ENCODE results near the gene SLCO3A1.
"Not testable (repeated sequence)": the region's sequence is repeated elsewhere in the genome, so short reads cannot be mapped to it uniquely, and the experiment has no call there.

Gene SLCO3A1

DNA sequence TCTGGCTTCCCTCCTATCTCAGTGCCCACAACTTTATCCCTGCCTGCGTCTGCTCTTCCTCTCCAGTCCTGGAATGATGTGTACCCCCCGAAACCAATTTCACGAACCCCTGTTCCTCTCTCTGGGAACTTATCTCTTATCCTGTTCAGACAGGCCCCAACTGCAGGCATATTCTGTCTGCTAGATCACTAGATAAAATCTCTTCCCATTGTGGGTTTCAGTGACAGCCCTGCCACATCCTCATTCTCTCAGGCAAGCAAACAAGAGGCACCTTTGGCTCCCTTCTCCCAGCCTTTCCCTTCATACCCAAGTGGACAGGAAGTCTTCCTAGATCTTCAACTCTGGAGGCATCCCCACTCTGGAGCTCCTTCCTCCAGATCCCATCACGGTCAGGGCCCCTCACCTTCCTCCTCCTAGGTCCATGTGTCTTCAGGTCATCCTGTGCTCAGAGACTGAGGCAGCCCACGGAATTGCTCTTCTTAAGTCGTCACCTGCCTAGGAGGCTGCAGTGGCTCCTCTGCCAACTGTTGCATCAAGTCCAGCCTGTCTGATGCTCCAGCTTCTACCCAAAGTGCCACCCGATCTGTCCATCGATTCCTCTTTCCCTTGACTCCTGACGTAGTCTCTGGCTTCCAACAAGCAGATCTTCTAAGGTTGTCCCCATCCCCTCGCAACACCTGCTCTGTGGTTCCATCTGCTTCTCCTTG lies 190.8 kb downstream of the SLCO3A1 start:
- no peak for DNase-seq

DNA sequence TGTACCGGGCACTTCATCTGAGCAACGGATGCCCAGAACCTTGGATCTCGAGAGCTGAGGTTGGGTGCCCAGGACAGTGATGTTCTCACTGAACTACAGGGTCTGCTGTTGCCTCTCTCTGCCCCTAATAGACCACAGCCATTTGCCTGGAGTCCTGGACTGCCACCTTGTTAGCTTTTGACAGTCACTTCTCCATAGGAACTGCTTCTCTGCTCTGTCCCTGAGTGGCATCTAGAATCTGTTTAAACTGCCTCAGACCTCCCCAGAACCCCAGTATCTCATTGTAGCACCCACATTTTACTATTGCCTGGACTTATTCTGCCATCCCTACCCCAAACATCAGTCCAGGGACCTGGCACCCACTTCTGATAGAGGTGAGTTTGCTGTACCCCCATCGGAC lies 194.4 kb downstream of the SLCO3A1 start:
- no peak for DNase-seq

DNA sequence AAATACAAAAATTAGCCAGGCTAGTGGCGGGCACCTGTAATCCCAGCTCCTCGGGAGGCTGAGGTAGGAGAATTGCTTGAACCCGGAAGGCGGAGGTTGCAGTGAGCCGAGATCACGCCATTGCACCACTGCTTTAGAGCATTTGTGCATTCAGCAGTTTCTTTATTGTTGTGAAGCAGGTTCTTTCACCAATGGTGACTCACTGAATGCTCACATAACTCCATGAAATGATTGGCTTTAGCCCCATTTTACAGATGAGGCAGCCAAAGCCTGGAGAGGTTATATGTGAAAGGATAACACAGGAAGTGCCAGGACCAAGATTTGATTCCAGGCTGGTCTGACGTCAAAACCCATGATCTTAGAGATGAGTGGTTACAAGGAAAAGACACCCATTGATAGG lies 195.2 kb downstream of the SLCO3A1 start:
- no peak for DNase-seq

DNA sequence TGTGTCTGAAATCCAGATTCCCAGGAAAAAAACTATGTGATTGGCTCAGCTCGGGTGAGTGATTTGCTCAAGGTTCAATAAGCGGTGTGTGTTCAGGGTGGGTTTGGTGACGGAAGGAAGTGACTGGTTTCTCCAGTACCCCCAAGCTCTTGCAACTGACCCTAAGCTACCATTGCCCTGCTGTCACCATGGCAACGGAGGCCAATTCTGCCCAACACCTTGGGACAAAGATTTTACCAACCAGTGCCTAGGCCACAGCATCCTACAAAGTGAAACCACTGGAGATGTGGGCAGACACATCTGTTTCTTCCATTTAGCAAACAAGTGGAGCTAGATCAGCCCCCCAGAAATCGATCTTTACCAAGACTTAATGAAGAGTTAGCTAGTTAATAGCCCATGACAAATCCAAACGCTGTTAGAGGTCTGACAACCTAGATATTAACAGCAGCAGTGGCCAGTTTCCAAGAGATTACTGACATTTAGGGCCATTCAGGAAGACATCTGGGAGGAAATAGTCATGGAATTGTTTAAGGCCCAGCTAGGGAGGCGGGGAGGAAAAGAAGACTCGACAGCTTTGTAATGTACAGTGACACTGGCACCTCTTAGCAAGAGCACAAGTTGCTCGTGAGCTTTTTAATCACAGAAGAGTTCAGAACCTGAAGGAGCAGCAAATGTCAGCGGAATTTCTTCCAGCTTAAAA lies 195.9 kb downstream of the SLCO3A1 start:
- DNase-seq, result no peak

DNA sequence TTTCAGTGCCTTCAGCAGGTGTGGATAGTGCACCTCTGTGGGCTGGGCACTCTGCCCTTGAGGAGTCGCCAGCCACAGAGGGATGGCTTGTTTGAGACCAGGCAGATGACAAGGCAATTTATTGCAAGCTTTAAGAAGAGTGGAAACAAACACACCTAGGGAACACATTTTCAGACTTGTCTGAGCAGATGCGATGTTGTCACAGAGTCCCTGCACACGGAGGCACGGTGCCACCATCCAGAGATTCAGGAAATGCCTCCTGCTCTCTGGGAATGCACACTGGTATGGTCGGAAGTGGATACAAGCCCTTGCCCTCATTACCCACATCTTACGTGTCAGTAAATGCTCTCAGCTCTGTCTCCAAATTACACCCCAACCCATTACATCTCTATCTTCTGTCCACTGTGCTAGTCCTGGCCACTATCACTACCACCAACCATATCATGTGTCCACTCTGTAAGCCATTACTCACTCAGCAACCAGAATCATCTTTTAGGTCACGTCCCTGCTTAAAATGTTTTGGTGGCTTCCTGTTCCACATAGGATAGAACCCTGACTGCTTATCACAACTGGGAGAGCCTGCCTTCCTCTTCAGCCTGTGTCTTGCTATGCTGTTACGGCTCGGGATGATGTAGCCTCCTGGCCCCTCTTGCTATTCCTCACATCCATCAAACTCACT lies 196.9 kb downstream of the SLCO3A1 start:
- DNase-seq, result no peak

DNA sequence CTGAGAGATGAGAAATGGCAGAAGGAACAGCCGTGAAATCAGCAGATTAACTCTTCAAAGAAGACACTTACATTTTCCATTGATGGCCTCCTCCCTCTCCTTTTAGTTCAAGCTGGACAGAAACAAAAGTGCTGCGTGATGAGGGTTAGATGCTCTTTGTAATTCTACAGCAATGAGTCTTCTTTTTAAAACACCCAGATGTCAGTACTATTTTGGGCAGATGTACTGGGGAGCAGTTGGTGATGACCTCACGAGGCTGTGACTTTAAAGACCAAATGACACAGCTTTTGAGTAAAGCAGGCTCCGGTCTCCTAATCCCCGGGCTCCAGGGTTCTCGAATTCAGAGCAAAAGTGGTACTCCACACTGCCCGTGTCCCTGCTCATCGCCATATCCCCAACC lies 198.2 kb downstream of the SLCO3A1 start:
- no peak for DNase-seq

DNA sequence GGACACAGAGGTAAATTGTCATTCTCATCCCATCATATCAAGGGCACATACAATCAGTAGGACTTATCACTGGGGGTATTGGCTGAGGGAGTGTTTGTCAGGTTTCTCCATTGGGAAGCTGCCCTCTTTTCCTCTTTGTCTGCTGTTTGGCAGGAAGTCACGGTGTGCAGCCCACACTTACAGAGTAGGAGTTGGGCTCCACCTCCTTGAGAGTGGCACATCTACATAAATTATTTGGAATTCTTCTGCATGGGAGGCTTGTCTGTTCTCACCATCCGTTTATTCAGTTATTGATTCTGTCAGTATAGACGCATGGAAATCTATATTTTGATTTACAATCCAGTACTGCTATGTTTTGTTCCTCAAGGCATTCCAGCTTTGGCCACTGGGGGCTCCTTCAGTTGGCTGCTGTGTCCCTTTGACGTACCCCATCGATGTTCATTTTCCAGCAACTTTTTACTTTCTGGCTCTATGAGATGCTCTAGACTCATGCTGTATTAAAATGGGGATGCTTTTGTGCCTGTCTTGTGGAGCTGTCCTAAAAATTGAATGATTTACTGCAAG lies 200.3 kb downstream of the SLCO3A1 start:
- DNase-seq, result no peak

DNA sequence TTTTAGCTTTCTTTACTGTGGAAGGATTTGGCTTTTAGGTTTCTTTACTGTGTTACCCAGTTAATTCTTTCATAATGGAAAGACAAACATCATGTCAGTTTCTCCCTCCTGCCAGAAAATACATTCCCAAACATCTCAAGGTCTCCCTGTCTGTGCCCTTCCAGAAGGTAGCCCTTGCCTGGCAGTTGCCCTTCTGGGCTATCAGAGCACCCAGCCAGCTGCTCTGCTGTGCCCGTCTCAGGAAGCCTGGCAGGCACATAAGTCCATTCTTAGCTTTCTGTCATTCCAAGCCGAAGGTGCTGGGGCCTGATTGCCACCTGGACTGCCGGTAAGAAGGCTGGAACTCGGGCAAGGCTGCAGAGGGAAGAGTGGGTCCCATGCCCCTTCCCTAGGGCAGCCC lies 203.4 kb downstream of the SLCO3A1 start:
- no peak for DNase-seq

DNA sequence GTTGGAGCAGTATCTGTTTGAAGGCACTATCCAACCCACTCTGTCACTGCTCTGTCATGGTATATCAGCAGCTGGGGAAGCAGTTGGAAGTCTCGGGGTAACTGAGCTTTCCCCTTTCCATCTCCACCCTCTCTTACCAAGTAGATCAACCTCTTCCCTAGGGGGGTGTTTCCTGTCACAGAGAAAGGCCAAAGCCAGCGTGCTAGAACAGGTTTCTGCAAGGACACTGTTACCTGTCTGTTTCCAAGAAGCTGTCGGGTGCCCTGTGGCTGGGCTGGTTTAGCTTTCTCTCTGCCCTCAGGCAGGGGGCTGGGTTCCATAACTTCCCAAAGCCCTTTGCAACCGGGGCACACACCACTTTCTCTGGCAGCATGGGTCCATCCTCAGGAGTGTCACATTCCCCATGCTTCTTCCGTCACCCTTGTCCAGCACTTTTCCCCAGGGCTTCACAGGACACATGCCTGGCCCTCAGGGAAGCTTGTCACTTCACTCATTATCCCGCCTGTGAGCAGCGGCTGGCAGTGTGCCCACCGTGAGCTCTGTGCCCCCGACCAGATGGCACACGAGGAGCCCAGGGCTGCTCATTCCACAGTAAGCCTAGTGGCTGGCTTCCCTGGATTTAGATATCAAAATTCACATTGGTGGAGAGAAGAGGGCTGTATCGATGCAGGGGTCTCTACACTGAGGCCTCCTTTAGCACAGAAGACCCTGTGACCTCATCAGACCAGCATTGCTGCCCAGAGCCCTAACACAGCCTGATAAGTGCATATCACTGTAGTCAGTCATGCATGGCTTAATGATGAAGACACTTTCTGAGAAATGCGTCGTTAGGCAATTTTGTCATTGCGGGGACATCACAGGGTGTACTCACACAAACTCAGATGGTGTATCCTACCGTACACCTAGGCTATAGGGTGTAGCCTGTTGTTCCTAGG lies 205.8 kb downstream of the SLCO3A1 start:
- DNase-seq, result peak; percentile 54

DNA sequence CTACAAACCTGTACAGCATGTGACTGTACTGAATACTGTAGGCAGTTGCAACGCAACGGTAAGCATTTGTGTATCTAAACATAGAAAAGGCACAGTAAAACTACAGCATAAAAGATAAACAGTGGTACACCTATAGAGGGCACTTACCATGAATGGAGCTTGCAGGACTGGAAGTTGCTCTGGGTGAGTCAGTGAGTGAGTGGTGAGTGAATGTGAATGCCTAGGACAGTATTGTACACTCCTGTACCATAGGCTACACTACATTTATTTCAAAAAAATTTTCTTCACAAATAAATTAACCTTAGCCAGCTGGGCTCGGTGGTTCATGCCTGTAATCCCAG lies 206.4 kb downstream of the SLCO3A1 start:
- not testable (repeated sequence) for DNase-seq

DNA sequence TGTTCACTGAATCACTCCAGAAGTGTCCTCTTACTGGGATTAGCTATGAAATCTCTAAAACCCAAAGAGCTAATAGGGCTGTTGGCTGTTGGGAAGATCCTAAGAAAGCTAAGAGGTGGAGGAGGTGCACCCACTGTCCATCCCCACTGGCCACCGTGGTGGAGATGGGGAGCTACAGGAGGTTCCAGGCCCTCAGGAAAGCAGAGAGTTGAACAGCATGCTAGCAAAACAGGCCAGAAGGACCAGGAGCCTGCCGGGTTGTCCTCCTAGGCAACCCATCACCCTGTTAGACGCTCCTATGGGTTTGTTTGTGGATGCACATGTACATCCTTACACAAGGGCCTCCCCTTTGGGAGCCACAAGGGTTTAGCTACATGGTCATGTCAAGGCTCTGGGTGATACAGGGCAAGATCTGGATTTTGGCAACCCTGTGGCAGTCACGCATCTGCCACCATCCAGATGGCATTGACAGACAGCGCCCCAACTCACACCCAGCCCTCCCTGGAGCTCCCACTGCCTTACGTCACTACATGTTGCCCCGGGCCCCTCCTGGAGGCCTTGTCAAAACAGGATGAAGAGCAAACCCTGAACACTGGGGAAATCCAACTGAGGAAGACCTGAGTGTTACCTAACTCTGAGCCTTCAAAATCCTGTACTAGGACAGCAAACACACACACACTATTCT lies 208.1 kb downstream of the SLCO3A1 start:
- DNase-seq, result peak; percentile 55

DNA sequence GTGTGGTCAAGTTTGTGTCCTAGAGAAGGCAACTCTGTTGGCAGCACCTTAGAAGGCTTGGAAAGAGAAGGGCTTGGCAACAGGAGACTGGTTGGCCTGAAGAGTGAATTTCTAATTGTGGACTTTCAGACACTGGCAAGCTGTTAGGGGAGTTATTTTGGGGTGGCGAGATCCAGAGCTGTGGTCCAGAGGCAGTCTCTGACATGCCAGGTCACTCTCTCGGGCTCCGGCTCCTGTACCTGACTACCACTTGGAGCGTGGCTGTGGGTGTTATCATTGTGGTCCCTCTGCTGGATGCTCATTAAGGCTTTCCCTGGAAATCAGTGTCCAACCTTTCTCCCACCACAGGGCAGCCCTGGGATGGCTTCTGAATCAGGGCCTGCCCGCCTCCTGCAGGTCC lies 209.0 kb downstream of the SLCO3A1 start:
- no peak for DNase-seq

DNA sequence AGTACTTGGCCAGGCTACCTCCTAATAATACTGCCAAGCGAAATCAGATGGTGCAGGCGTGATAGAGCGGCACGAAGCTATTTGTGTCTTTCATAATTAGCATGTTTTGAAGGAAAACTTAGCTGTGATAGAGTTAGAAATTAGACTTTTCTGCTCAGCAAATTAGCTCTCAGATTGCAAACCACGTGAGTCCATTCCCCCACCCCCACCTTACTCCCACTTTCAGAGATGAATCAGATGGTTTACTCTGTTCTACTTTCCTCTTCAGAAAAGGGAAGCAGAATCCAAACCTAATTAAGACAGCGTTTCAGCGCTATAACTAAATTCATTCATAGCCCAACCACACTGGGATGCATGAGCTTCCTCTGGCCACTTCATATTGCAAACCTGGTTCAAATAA lies 214.6 kb downstream of the SLCO3A1 start:
- DNase-seq, result no peak

DNA sequence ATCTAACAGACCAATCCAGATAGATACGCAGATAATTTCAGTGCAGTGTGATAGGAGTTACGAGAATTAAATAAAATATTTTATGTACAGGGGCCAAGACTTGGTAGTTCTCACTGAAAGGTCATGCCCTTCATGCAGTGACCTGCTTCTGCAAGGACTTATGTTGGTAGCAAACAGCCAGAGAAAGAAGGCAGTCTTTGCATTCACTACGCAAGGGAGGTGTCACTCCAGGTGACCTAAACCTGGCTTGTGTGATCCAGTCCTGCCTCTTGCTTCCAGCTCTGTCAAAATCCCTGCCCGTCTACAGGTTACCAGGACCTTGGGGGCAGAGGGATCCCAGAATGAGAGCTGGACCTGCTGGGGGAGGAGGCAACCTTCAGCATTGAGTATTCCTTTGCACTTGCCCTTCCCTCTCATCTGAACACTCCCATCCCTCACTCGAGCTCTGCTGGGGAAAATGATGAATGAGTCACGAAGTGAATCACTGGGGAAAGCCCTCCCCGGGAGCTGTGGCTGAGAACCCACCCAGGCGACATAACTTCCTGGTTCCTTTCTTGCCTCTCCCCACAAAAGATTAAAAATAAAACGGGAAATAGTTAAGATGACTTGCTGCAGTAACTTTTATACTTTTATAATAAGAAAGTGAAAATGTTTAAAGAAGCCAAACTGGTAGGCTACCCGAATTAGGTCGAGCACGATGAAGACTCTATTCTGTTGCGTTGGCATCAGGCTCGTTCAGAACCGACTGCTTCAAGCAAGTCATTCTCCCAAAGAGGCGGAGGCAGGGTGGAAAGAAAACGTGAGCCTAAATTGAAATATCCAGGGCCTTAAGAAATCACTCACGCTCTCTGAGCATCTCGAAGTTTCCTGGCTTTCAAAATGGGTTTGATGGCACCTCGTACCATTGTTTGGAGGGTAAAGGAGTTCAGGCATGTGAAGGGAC lies 216.1 kb downstream of the SLCO3A1 start:
- no peak for DNase-seq

DNA sequence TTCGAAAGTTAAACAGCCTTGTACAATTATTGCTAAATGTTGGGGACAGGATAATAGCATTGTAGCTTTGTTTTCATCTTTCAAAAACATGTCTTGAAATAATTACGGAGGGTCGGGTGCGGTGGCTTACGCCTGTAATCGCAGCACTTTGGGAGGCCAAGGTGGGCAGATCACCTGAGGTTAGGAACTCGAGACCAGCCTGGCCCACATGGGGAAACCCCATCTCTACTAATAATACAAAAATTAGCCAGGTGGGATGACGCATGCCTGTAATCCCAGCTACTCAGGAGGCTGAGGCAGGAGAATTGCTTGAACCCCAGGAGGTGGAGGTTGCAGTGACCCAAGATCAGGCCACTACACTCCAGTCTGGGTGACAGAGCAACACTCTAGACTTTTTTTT lies 216.7 kb downstream of the SLCO3A1 start:
- DNase-seq, result not testable (repeated sequence)

DNA sequence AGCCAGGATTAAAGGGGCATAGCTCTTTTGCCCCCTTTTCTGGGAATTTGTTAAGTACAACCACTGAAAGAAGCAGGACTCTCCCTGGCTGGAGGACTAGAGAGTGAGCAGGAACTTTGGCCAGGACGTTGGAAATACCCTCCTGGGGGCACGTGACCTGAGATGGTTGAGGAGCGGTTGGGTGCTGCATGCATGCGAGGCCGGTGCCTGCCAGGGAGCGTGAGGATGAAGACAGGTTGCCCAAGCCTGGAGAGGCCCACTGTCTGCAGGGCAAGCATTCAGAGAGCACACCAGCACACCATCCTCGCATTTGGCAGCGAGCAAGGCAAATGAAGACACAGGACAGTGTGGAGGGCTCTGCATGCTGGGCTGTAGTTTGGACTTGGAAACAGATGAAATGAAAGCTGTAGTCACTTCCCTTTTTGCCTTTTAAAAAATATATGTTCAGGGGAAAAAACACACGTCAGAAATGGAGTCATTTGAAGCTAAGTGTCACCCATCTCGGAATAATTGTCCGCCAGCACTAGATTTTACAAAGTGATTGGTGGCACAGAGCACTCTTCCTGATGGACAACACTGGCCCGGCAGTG lies 217.6 kb downstream of the SLCO3A1 start:
- no peak for DNase-seq

DNA sequence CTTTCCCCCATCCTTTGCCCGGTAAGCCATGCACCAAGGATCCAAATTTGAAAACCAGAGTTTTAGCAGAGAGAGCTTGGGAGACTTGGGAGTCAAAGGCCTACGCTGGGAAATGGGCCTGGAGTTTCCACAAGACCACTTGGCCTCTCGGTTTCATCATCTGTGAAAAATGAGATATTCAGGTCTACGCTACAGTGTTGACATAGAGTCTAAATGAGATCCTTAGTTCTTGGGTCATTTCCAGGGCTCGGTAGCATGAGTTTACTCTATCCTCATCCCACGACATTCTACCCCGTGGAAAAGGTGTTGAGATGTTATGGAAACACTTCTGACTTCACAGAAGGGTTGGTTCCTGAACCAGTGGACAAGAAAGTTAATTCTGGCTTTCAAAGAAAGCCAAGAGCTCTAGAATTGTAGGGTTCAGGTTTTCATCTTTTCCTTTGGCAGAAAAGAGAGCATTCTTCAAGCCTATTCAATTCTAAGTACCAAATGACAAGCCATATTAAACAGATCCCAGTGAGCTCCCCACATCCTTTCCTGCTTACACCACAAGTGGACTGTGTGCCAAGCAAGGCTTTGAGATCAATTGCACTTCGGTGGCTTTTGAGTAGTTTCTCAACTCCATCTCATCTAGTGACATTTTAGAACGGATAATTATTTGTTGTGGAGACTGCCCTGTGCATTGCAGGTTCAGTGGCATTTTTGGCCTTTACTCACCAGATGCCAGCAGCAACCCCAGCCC lies 219.7 kb downstream of the SLCO3A1 start:
- DNase-seq, result no peak

DNA sequence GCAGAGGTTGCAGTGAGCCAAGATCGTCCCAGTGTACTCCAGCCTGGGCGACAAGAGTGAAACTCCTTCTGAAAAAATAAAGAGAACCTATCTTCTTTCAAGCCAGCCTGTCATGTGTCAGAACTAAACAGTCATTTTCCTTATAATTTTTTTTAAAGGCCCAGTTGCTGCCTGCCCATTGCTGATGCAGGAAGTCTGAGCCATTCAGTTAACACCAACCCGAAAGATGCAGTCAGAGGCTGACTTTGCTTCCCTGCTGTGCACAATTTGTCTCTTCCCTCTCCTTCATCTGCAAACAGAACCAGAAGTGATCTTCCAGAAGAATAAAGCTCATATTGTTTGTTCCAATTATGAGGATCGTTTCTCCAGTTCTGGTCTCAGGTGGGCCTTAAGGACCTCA lies 220.6 kb downstream of the SLCO3A1 start:
- no peak for DNase-seq

DNA sequence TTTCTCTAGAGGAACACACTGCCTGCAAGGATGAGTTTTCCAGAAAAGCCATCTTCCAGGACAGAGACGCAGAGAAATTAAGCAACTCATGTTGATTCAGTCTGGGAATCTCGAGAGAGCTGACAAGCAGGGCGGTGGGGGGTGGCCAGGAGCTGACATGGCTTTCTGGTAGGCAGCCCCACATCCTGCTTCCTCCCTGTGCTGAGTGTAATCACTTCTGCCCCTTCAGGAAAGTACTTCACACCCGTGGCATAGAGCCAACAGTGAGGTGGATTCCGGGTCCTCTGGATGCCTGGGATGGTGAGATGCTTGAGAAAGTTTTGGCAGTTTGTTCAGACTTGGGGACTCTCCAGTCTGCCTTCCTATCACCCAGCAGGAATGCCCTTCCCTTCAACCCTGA lies 221.1 kb downstream of the SLCO3A1 start:
- DNase-seq, result no peak

DNA sequence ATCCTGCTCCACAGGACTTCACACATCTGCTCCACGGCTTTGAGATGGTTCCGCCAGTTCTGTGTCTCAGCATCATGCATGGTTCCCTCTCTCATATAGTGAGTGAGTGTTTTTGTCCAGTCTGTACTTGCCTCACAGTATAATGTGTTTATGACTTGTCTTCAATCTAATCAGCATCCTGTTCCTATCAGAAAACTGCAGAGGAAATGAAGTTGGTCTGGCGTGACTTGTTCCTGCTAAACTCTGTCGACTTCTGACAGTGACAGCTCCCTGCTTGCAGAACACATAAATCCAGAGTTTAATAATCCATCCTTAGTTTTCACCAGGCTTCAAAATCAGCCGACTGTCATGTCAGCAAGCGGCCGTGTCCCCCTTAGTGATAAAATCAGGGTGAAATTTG lies 222.3 kb downstream of the SLCO3A1 start:
- no peak for DNase-seq

Measured in NCI-H1694 (cell line).